Measurements from ENCODE around the gene CNTNAP2.

GRCh38 chr7:147651601-147652000 lies 1535.0 kb downstream of the CNTNAP2 start:
- no peak for TF ChIP-seq CTCF (IDR thresholded peaks at IDR 0.05; ENCODE audit: low read depth, low read length, missing input control)
- TF ChIP-seq EGR1 (IDR thresholded peaks at IDR 0.05; ENCODE audit: low read depth in 2 of 2): no peak
- no peak for TF ChIP-seq TAF1 (conservative IDR thresholded peaks at IDR 0.05)
- TF ChIP-seq GABPA (IDR thresholded peaks at IDR 0.05 in 1 of 2, conservative IDR thresholded peaks at IDR 0.05 in 1 of 2): no peak
- no peak for TF ChIP-seq HNF4G (IDR thresholded peaks at IDR 0.05)
- TF ChIP-seq FOXA1 (IDR thresholded peaks at IDR 0.05): no peak
- no peak for TF ChIP-seq REST (IDR thresholded peaks at IDR 0.05)
- no peak for TF ChIP-seq ZBTB33 (IDR thresholded peaks at IDR 0.05)
- TF ChIP-seq ATF3 (IDR thresholded peaks at IDR 0.05): no peak
- no peak for TF ChIP-seq RAD21 (IDR thresholded peaks at IDR 0.05)
- TF ChIP-seq MAX (IDR thresholded peaks at IDR 0.05): no peak
- no peak for TF ChIP-seq SP1 (IDR thresholded peaks at IDR 0.05)
- TF ChIP-seq YY1 (IDR thresholded peaks at IDR 0.05): no peak
